Transverse colon (tissue), 4 donors: ENCODE data around the gene CALHM3. TPM values are rescaled to one million over a fixed set of nuclear protein-coding genes. Genes with fewer than 3 reads are reported as not detected.

Experiments
- DNase-seq: peaks from one replicate; pipeline ENCODE4 v3.0.0-alpha.2; 2019
- H3K27ac ChIP-seq, 4 donors: fragments of 200-600 bp; sonication (generic); 2 replicates each; pipeline ENCODE4 v1.5.1; 2016 to 2018; ENCODE audit warnings: inconsistent platforms in 4 of 4
- H3K27me3 ChIP-seq: fragments of 200-600 bp; sonication (generic); 2 replicates; pipeline ENCODE4 v1.5.1; 2017; ENCODE audit warnings: inconsistent platforms
- H3K36me3 ChIP-seq, 4 donors: fragments of 200-600 bp; sonication (generic); 2 replicates each; pipeline ENCODE4 v1.5.1; 2017 to 2019; ENCODE audit warnings: inconsistent platforms in 4 of 4
- H3K4me1 ChIP-seq, 4 donors: fragments of 200-600 bp; sonication (generic); 2 replicates each; pipeline ENCODE4 v1.5.1; 2017 to 2020; ENCODE audit warnings: inconsistent platforms in 4 of 4
- H3K4me3 ChIP-seq, 4 donors: fragments of 200-600 bp; sonication (generic); 1 replicate in 1 of 4; 2 replicates in 3 of 4; pipeline versions ENCODE4 v1.5.1 to v1.6.1; 2017 to 2019; ENCODE audit warnings: inconsistent platforms in 4 of 4
- H3K9me3 ChIP-seq, 2 donors: fragments of 200-600 bp; sonication (generic); 2 replicates each; pipeline ENCODE4 v1.5.1; 2017 to 2019; ENCODE audit warnings: inconsistent platforms in 2 of 2
- CTCF ChIP-seq, 5 experiments: fragments of 200-600 bp in 3 of 5; fragments of 450-650 bp in 2 of 5; sonication (generic) in 3 of 5; IDR thresholded peaks; 1 replicate in 2 of 5; 2 replicates in 3 of 5; pipeline ENCODE4 v1.5.1; 2016 to 2017; ENCODE audit warnings: antibody characterized with exemption in 5 of 5, inconsistent platforms in 3 of 5, mild to moderate bottlenecking in 2 of 5, moderate library complexity in 1 of 5
- EP300 ChIP-seq: sonication (generic); formaldehyde crosslinking; IDR thresholded peaks from one replicate; pipeline ENCODE4 v1.6.1; 2017; ENCODE audit warnings: antibody characterized with exemption, low read depth
- POLR2A ChIP-seq: fragments of 450-650 bp; IDR thresholded peaks from one replicate; pipeline ENCODE4 v1.6.1; 2016; ENCODE audit warnings: antibody characterized with exemption, mild to moderate bottlenecking, moderate library complexity
- POLR2AphosphoS5 ChIP-seq, 3 donors: sonication (generic); formaldehyde crosslinking; IDR thresholded peaks; one replicate each; pipeline ENCODE4 v1.6.1; 2016; ENCODE audit warnings: antibody characterized with exemption in 3 of 3
- WGBS, 2 donors: methylation state at CpG; one replicate each; pipeline ENCODE4 v1.1.5; 2018; ENCODE audit warnings: low coverage in 1 of 2; 5-methylcytosine and 5-hydroxymethylcytosine counted together
- in situ Hi-C, 4 donors: fragments of 200-750 bp; cut with MboI; loops; one replicate each; pipeline versions ENCODE4 v1.15.0 to v1.15.1; 2017; ENCODE audit warnings: low sequenced_read_pairs in 3 of 4, low pct_ligation_motif_present in 1 of 4, low pct_unique_long_range_greater_than_20kb in 1 of 4
- intact Hi-C: fragments of 100-400 bp; cut with DNase I; formaldehyde crosslinking; loops from one replicate; pipeline ENCODE4 v1.15.1; 2023; ENCODE audit warnings: low total_unique reads
- total RNA-seq, 4 donors: library from RNA; depleted of rRNA; stranded (reverse); fragments of >200 nt; gene quantifications; one replicate each; pipeline ENCODE4 v1.1.0, GENCODE V29; 2016

The CALHM3 gene
- total RNA-seq, 4 donors from 2014 or later = not detected

- Histone ChIP-seq H3K4me1 (peaks cover 0 to 12% (median 9%) of the 10 kb centered on the region in 4 donors), H3K4me3 (no peak overlapping the region), H3K27me3 (no peaks in the 10 kb centered on the region), H3K27ac (no peak overlapping the region), H3K36me3 (no peaks in the 10 kb centered on the region), H3K9me3 (no peaks in the 10 kb centered on the region)
- TF ChIP-seq POLR2AphosphoS5 (IDR thresholded peaks at IDR 0.05) = no peak
- TF ChIP-seq EP300 = no peak
- 87 to 88% methylated on average over 3 of the region's 3 CpGs for WGBS, 2 donors
- in situ Hi-C loops = no loop called here
- intact Hi-C loops = no loop called here
- DNase-seq = no peak
These were observed 5.0 kb downstream of the CALHM3 start for GRCh38 chr10:103474077-103474476.

- in situ Hi-C loops = no loop called here
- Histone ChIP-seq H3K9me3 (no peaks in the 10 kb centered on the region), H3K4me1 (peaks cover 0 to 11% (median 9%) of the 10 kb centered on the region in 4 donors), H3K27me3 (no peaks in the 10 kb centered on the region), H3K4me3 (no peak overlapping the region), H3K36me3 (no peaks in the 10 kb centered on the region), H3K27ac (no peak overlapping the region)
- no peak for DNase-seq
- 90% methylated on average over 24 of the region's 32 CpGs; no CpG with 5 or more reads in 1 of the 2 donors for WGBS, 2 donors
- TF ChIP-seq CTCF (IDR thresholded peaks at IDR 0.05) (no peak), EP300 (no peak), POLR2A (no peak), POLR2AphosphoS5 (IDR thresholded peaks at IDR 0.05) (no peak)
- intact Hi-C loops = no loop called here
These were observed 5.8 kb downstream of the CALHM3 start for GRCh38 chr10:103473261-103473671.

- Histone ChIP-seq H3K4me1 (peaks cover 0 to 11% (median 9%) of the 10 kb centered on the region in 4 donors), H3K27ac (peak overlapping the region; percentile 36 to 76 (median 63)), H3K27me3 (no peaks in the 10 kb centered on the region), H3K4me3 (no peak overlapping the region), H3K9me3 (no peaks in the 10 kb centered on the region), H3K36me3 (no peaks in the 10 kb centered on the region)
- no peak for TF ChIP-seq POLR2A
- no peak for TF ChIP-seq POLR2AphosphoS5 (IDR thresholded peaks at IDR 0.05)
- no peak for TF ChIP-seq EP300
- no peak for TF ChIP-seq CTCF (IDR thresholded peaks at IDR 0.05)
- peak; percentile 28 for DNase-seq
- 91% methylated on average over 2 of the region's 2 CpGs; no CpG with 5 or more reads in 1 of the 2 donors for WGBS, 2 donors
- in situ Hi-C loops (no loop called here), intact Hi-C loops (no loop called here)
These were observed 7.0 kb downstream of the CALHM3 start for GRCh38 chr10:103472005-103472404.

GRCh38 chr10:103470761-103471653, 8.0 kb downstream of the CALHM3 start:
- H3K27me3 ChIP-seq = no peaks in the 10 kb centered on the region
- H3K9me3 ChIP-seq = no peaks in the 10 kb centered on the region
- no peak overlapping the region for H3K4me3 ChIP-seq
- in situ Hi-C loops (no loop called here), intact Hi-C loops (no loop called here)
- TF ChIP-seq POLR2AphosphoS5 (IDR thresholded peaks at IDR 0.05) (no peak), CTCF (IDR thresholded peaks at IDR 0.05) (no peak)
- peaks cover 0 to 11% (median 9%) of the 10 kb centered on the region in 4 donors for H3K4me1 ChIP-seq
- no peaks in the 10 kb centered on the region for H3K36me3 ChIP-seq
- 40 to 52% methylated on average over 2 to 14 of the region's 14 CpGs for WGBS, 2 donors
- peak; percentile 71 for DNase-seq
- peak overlapping the region; percentile 36 to 76 (median 63) for H3K27ac ChIP-seq
